CD4-positive, alpha-beta T cell treated with Interleukin-4 for 1 hour (primary cell): ENCODE measurements around the gene FBXL19.

Source experiments
- DNase-seq, 2 donors: peaks; one replicate each; pipeline ENCODE4 v3.0.0-alpha.2; 2020 to 2022

FBXL19 gene

DNA sequence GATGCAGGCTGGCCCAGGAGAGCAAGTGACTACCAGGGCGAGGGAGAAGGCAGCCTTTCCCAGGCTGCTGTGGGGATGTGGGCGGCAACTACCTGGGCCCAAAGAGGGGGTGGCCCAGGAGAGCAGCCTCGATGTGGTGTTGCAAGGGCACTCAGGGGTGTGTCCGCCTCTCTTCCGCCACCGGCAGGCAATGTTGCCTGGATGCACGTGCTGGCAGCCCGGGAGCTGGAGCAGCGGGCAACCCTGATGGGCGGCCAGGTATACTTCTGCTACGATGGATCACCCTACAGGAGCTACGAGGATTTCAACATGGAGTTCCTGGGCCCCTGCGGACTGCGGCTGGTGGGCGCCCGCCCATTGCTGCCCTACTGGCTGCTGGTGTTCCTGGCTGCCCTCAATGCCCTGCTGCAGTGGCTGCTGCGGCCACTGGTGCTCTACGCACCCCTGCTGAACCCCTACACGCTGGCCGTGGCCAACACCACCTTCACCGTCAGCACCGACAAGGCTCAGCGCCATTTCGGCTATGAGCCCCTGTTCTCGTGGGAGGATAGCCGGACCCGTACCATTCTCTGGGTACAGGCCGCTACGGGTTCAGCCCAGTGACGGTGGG, 64.3 kb downstream of the FBXL19 start:
- no peak for DNase-seq

- DNase-seq, result no peak
Observed at GRCh38 chr16:30989469-30990047, 66.2 kb downstream of the FBXL19 start.

DNA sequence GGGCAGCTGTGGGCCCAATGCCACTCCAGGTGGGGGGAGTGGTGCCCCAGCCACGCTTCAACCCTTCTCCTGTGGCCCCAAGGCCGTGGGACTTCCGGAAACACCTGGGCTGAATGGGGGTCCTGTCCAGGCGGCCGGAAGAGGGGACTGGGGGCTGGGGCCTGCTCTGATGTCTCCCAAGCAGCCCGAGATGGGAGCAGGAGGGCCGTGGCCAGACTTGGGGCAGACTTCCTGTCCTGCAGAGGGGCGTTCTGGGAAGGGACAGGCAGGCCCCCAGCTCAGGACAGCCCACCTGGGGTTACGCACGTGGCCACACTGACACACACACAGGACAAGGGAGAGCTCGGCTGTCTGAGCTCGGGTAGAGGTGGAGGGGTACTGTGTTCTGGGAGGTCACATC, 66.7 kb downstream of the FBXL19 start:
- DNase-seq, result no peak

DNA sequence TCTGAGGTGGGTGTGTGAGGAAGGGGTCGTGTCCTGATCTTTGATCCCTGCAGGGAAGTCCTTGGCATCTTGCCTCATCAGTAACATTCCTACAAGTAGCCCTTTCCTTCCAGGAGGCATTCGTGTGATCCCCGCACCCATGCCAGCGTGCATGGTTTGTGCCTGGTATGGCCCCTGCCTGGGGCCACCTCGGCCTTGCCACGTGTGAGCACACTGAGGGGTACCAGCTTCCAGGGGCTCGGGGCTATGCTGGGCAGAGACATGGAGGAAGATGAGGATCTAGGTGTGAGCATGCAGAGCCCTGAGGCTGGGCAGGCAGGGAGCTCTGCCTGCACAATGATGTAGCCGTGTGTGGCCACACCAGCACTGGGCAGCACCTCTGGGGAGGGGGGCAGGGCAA, 67.7 kb downstream of the FBXL19 start:
- no peak for DNase-seq

DNA sequence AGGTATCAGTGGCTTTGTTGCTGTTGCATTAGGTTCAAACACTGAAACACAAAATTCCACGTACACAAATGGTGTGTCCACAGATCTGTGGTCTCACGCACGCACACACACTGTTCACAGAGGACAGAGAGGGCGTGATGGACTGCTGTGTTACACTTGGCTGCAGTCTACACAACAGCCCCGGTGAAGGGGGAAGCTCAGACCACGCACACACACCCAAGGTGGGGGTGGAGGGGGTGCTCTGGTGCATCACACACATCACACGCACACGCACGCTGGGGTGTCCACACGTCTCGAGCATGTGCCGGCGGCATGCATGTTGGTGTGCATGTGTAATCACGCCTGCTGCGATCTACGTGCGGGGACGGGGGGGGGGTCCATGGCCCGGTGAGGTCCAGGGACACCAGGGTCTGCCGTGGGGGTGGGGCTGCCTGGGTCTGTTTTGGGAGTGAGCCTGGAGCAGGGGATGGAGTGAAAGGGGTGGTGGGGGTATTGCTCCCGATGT, 69.0 kb downstream of the FBXL19 start:
- DNase-seq, result no peak

- DNase-seq, result no peak
Observed at GRCh38 chr16:30992931-30993816, 69.8 kb downstream of the FBXL19 start.

GRCh38 chr16:30995927-30996323, 72.6 kb downstream of the FBXL19 start:
- no peak for DNase-seq

GRCh38 chr16:30996324-30996984, 73.1 kb downstream of the FBXL19 start:
- DNase-seq, result no peak

DNA sequence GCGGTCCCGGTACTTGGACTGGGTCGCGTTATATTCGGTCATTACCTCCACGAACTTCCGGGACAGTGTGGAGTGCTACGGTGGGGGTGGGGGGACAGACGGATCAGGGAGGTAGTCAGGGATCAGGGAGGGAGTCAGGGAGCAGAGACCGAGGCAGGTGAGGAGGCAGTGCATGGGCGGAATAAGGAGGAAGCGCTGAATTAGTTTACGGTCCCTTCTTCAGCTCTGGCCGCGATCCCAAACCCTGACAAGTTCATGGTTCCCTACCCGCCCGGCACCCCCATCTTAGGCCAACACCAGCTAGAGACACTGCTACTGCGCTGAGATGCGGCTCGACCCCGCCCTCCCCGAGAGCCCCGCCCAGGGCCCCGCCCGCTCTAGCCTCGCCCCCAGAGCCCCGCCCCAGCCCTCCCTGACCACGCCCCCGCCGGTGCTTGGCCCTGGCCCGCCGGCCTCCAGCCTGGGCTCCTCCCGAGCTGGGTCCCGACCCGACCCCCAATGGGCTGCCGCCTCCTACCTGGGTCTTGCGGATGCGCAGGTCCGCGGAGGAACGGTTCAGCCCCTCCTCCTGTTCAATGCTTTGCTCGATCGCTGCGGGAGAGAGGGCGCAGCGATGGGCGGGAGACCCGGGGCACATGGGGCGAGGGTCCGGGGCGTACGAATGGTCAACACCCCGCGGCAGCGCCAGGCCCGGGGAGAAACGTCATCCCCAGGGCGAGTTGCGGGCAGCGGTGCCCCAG, 73.8 kb downstream of the FBXL19 start:
- peak; percentile 83 to 86 for DNase-seq

GRCh38 chr16:30997725-30998711, 74.6 kb downstream of the FBXL19 start:
- no peak for DNase-seq
